ENCODE measurements around the gene RFC4.
"Not testable (repeated sequence)": the region's sequence is repeated elsewhere in the genome, so short reads cannot be mapped to it uniquely, and the experiment has no call there.

The RFC4 gene

GRCh38 chr3:186806089-186807055 lies at the start of gene RFC4:
TSS of gene RFC4 (minus strand) at chr3:186806482. CDS start at chr3:186804713, 1,769 bp downstream.
- peak; percentile 77 for DNase-seq (ENCODE audit: low read depth)

GRCh38 chr3:186854954-186855353 lies 48.7 kb upstream of the RFC4 start:
- no peak for DNase-seq (ENCODE audit: low read depth)

- no peak for DNase-seq (ENCODE audit: low read depth)
These were observed 47.9 kb upstream of the RFC4 start for GRCh38 chr3:186854146-186854545.

- no peak for DNase-seq (ENCODE audit: low read depth)
These were observed 46.7 kb upstream of the RFC4 start for GRCh38 chr3:186852994-186853393.

GRCh38 chr3:186851835-186852234 lies 45.6 kb upstream of the RFC4 start:
- DNase-seq (ENCODE audit: low read depth) = not testable (repeated sequence)

- no peak for DNase-seq (ENCODE audit: low read depth)
These were observed 43.2 kb upstream of the RFC4 start for GRCh38 chr3:186849374-186849975.

GRCh38 chr3:186847437-186847836 lies 41.2 kb upstream of the RFC4 start:
- no peak for DNase-seq (ENCODE audit: low read depth)

GRCh38 chr3:186845756-186846155 lies 39.5 kb upstream of the RFC4 start:
- no peak for DNase-seq (ENCODE audit: low read depth)

GRCh38 chr3:186844908-186845307 lies 38.6 kb upstream of the RFC4 start:
- DNase-seq (ENCODE audit: low read depth) = no peak

- DNase-seq (ENCODE audit: low read depth) = no peak
These were observed 36.8 kb upstream of the RFC4 start for GRCh38 chr3:186843039-186843432.

GRCh38 chr3:186842426-186843038 lies 36.2 kb upstream of the RFC4 start, which contains the start of gene ADIPOQ:
TSS of gene ADIPOQ (plus strand) at chr3:186842710. CDS start at chr3:186853059, 10,349 bp downstream.
- no peak for DNase-seq (ENCODE audit: low read depth)

GRCh38 chr3:186841620-186842019 lies 35.3 kb upstream of the RFC4 start:
- no peak for DNase-seq (ENCODE audit: low read depth)

- no peak for DNase-seq (ENCODE audit: low read depth)
These were observed 33.8 kb upstream of the RFC4 start for GRCh38 chr3:186839874-186840641.

GRCh38 chr3:186832276-186832675 lies 26.0 kb upstream of the RFC4 start:
- no peak for DNase-seq (ENCODE audit: low read depth)

- DNase-seq (ENCODE audit: low read depth) = no peak
These were observed 25.5 kb upstream of the RFC4 start for GRCh38 chr3:186831798-186832197.

GRCh38 chr3:186828340-186828739 lies 22.1 kb upstream of the RFC4 start:
- DNase-seq (ENCODE audit: low read depth) = no peak

- DNase-seq (ENCODE audit: low read depth) = peak; percentile 68
These were observed 20.9 kb upstream of the RFC4 start for GRCh38 chr3:186826976-186827857.

- DNase-seq (ENCODE audit: low read depth) = no peak
These were observed 20.2 kb upstream of the RFC4 start for GRCh38 chr3:186826410-186826975.

- DNase-seq (ENCODE audit: low read depth) = no peak
These were observed 19.7 kb upstream of the RFC4 start for GRCh38 chr3:186825872-186826409.

- no peak for DNase-seq (ENCODE audit: low read depth)
These were observed 19.1 kb upstream of the RFC4 start for GRCh38 chr3:186825294-186825821.

All from stimulated activated CD8-positive, alpha-beta memory T cell treated with anti-CD3 and anti-CD28 coated beads, Interleukin-12 subunit alpha, Interleukin-12 subunit beta, amount 100 ng/mL, for 1 hour (primary cell).